OCI-LY1 (cell line): ENCODE data around the gene LRRC45.

Experiments
- EZH2 ChIP-seq: fragments of 200-600 bp; sonication (generic), shearing (Covaris generic); IDR thresholded peaks from 2 replicates; pipeline ENCODE4 v1.8.0; 2017; ENCODE audit warnings: borderline replicate concordance, mixed run types, mild to moderate bottlenecking, antibody characterized with exemption, low read length, moderate library complexity, mixed read lengths
- TF ChIP-seq, protein P1 (sequence below): fragments of 200-600 bp; sonication (generic), shearing (Covaris generic); IDR thresholded peaks from 2 replicates; pipeline ENCODE4 v1.5.1; 2017; ENCODE audit warnings: mild to moderate bottlenecking, antibody characterized with exemption, low read length, moderate library complexity, mixed read lengths

DNA sequence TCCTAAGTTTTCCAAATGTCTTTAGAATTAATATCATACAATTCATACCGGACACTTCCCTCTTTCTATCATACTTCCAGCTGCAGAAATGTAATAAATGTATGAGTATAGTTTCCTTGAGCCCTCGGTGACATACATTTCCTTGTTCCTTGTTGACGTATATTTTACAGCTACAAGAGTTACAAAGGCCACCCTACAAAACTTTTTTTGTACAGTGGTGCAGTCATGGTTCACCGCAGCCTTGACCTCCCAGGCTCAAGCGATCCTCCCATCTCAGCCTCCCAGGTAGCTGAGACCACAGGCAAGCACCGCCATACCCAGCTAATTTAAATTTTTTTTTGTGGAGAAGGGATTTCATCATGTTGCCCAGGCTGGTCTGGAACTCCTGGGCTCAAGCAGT, 49.7 kb downstream of the LRRC45 start:
- TF ChIP-seq, protein P1, sequence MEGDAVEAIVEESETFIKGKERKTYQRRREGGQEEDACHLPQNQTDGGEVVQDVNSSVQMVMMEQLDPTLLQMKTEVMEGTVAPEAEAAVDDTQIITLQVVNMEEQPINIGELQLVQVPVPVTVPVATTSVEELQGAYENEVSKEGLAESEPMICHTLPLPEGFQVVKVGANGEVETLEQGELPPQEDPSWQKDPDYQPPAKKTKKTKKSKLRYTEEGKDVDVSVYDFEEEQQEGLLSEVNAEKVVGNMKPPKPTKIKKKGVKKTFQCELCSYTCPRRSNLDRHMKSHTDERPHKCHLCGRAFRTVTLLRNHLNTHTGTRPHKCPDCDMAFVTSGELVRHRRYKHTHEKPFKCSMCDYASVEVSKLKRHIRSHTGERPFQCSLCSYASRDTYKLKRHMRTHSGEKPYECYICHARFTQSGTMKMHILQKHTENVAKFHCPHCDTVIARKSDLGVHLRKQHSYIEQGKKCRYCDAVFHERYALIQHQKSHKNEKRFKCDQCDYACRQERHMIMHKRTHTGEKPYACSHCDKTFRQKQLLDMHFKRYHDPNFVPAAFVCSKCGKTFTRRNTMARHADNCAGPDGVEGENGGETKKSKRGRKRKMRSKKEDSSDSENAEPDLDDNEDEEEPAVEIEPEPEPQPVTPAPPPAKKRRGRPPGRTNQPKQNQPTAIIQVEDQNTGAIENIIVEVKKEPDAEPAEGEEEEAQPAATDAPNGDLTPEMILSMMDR = no peak
- TF ChIP-seq EZH2 = no peak
